ENCODE measurements around the gene ATXN7L3. TPM values are rescaled to one million over a fixed set of nuclear protein-coding genes. Genes with fewer than 3 reads are reported as not detected.
"Not testable (repeated sequence)": the region's sequence is repeated elsewhere in the genome, so short reads cannot be mapped to it uniquely, and the experiment has no call there.

The ATXN7L3 gene
- total RNA-seq, result 34.5 TPM

- DNase-seq, result peak; percentile 99
Observed at GRCh38 chr17:44199553-44200477, at the start of gene ATXN7L3. TSS of gene ATXN7L3 (minus strand) at chr17:44199884. CDS start at chr17:44198070, 1,814 bp downstream.

DNA sequence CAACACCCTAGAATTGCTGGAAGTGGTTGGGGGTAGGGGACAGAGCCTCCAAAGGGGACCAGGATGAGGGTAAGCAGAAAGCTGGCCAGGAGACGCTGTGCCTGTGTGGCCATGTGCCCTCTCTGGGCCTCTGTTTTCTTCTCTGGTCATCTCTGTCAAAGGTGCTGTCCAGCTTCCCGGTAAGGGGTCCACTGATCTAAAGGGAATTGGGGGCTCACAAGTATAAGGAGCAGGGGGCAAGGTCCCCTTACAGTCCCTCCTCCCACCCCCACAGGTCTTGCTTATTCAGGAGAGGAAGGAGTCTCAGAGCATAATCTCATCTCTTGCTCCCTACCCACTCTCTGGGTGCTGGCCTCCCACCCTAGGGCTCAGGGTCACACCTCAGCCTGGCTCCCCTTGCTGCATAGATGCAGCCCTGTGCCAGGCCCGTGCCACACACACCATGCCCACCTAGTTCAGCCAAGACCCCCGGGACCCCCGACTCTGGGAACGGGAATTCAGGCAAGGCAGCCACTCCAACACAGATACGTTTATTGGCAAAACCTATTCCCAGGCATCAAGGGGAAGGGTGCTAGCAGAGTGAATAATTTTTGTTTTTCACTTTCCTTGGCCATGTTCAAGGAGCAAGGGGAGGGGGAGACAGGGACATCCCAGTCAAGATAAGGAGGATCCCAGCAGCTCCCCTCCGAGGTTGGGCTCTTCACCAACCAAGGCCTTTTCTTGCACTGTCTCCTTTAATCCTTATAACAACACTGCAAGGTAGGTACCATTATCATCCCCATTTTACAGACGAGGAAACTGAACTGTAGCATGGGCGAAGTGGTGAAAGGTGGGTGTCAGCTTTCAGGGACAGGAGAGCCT, 48.4 kb upstream of the ATXN7L3 start:
- no peak for DNase-seq

DNA sequence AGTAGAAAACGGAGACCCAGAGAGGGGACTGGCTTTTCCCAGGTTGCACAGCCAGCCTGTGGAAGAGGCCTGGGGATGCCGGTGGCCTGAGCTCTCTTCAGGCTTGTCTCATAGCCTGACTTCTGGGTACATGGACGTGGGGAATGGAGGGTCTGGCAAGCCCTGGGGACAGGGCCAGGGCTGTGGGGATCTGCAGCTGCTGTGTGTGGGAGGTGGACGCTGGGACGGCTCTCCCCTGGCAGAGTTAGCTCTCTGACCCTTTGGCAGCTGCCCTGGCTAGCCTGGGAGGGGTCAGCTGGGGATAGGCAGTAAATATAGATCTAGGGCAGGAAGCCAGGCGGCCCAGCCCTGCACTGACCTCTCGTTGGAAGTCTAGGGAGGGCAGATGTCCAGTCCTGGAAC, 47.8 kb upstream of the ATXN7L3 start:
- peak; percentile 66 for DNase-seq

GRCh38 chr17:44241106-44241624, 41.5 kb upstream of the ATXN7L3 start:
- DNase-seq, result no peak

- DNase-seq, result not testable (repeated sequence)
Observed at GRCh38 chr17:44237886-44238285, 38.2 kb upstream of the ATXN7L3 start.

DNA sequence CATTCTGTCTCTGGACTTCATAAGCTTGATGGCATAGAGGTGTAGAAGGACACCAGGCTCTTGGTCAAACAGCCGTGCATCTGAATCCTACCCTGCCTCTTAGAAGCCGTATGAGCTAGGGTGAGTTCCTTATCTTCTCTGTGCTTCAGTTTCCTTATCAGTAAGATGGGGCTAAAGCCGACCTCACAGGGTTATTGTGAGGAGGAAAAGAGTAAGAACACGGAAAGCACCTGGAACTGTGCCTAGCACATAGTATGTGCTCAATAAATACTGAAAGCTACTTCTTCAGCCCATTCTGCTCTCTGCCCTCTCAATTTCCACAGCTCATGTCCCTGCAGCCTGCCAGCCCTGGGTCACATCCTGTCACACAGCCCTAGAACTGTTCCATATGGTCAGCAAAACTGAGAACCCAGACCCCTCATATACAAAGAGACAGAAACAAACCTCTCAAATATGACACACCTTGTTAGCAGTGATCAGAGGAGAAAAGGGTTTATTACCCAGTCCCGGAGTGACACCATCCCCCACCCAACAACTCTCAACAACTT, 36.8 kb upstream of the ATXN7L3 start:
- DNase-seq, result no peak

DNA sequence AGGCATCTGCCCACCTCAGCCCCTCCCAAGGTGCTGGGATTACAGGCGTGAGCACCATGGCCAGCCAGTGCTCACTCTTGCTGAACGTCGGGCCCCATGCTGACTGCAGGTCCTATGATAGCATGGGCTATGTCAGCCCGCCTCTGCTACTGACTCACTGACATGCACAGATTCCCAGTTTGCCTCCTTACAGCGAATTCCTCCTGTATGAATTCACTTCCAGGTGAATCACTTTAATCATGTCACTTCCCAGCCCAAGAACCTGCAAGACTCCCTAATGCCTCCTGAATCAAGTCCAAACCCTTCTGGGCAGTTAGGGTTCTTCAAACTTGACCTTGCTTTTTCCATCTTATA, 35.9 kb upstream of the ATXN7L3 start:
- no peak for DNase-seq

DNA sequence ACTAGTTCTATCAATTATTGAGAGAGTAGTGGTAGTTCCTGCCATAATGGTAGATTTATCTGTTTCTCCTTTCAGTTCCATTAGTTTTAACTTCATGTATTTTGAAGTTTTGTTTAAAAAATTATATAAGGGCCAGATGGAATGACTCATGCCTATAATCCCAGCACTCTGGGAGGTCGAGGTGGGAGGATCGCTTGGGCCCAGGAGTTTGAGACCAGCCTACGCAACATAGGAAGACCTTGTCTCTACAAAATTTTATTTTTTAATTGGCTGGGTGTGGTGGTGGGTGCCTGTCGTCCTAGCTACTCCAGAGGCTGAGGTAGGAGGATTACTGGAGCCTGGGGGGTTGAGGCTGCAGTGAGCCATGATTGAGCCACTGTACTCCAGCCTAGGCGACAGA, 33.9 kb upstream of the ATXN7L3 start:
- DNase-seq, result no peak

GRCh38 chr17:44232061-44232460, 32.4 kb upstream of the ATXN7L3 start:
- no peak for DNase-seq

DNA sequence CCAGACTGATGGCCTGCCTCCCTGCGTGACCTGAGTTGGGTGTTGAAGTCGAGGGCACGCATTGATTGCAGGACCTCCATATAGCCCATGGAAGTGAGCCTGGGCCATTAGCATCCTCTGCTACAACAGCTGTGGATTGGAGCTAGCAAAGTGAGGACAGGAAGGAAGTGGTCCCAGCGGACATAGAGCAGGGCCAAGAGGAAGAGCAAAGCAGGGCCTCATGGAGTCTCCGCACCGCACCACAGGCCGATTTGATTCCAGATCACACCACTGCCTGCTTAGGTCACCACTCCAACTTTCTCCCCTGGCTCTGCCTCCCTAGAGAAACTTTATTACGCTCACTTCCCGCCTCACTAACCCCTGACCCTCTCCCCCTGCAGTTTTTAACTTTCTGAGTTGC, 30.5 kb upstream of the ATXN7L3 start:
- DNase-seq, result no peak

DNA sequence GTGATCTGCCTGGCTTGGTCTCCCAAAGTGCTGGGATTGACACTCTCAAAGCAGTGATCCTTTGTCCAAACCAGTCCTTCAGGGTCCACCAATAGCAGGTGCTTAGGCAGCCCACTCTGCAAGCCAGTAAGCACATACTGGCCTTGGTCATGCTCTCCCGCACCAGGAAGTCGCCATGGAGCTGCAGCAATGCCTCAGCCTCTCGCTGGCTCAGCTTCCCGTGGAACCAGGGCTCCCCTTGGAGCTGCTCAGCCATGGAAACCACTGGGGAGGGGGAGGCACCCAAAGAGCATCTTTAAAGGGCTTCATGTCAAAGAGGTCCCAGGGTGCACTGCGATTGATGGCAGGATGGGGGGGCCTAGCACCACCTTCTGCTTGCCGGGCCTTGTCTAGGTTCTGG, 29.4 kb upstream of the ATXN7L3 start:
- no peak for DNase-seq

GRCh38 chr17:44223541-44224071, 23.9 kb upstream of the ATXN7L3 start:
- DNase-seq, result peak; percentile 80

GRCh38 chr17:44222112-44222869, 22.6 kb upstream of the ATXN7L3 start:
- peak; percentile 84 for DNase-seq

DNA sequence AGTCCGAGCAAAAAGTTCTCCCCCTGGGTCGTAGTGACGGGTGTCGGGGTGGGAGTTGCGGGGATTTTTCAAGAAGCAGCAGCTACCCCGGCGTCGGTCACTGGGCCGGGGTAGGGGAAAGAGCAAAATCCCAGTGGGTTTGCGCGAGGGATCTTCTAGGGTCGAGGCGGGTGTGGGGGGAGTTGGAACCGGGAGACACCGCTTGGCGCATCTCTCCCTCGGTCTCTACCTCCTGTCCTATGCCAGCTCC, 22.1 kb upstream of the ATXN7L3 start:
- no peak for DNase-seq

DNA sequence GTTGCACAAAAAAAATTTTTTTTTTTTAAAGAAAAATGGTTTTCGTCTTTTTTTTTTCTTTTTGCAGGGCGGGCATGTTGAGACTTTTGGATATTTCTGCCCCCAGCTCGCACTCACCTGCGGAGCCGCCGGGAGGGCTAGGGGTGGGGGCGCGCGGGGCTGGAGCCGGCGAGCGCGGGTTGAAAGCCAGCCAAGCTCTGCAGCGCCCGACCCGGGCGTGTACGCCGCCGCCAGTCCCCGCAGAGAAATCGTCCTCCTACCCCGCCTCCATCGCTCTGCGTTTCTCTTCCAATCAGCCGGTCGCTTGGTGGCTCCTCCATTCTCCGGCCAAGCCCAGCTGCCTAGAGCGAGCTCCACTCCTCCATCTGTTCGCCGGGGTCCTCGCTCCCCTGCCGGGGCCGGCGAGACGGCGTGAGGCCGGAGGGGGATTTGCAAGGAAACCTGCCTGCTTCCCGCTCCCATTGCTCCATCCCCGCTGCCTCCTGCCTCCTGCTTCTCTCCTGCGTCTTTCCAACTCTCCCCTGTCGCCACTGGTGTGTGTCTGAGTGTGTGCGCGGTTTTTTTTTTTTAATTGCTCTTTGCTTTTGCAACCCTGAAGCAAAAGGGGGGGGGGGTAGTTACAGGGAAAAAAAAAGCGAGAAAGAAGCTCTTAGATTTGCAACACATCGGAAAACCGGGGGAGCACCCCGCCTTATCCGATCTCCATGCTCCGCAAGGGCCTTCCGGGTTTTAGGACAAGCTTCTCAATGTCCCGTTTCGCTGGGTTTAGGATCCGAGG, 21.6 kb upstream of the ATXN7L3 start:
- peak; percentile 93 for DNase-seq

- DNase-seq, result peak; percentile 73
Observed at GRCh38 chr17:44220213-44221083, 20.8 kb upstream of the ATXN7L3 start.

DNA sequence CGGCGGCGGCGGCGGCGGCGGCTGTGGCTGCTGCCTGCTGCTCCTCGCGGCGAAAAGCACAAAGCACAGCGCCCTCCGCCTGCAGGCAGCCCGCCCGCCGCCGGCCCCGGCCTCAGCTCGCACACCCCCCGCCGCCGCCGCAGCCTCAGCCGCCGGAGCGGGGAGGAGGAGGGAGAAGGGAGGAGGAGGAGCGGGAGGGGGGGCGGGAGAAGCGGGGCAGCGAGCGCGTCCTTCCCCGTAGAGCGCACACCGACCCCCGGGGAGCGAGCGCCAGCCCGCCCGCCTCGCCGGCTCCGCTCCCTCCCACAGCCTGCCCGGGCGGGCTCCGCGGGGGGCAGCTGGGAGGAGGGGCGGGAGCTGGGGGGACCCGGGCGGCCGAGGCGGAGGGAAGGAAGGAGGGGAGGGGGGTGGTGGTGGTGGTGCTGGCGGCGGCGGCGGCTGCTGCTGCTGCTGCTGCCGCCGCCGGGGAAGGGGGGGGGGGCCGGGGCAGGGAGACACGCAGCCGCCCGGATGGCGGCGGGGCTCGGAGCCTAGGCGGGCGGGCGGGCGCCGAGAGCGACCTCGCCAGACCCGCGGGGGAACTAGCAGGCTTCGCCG, 20.0 kb upstream of the ATXN7L3 start, which contains the start of gene UBTF:
TSS of gene UBTF (minus strand) at position 60 of the 597 bp plus-strand sequence. CDS start 1,446 bp downstream, outside the sequence.
- DNase-seq, result peak; percentile 89

- peak; percentile 85 for DNase-seq
Observed at GRCh38 chr17:44219108-44219615, 19.5 kb upstream of the ATXN7L3 start.

Data from tongue (tissue), 2 donors.